Endothelial cell of umbilical vein (primary cell): ENCODE measurements around the gene DDX49. TPM values are rescaled to one million over a fixed set of nuclear protein-coding genes. Genes with fewer than 3 reads are reported as not detected.

Source experiments
- BruUV-seq: library from RNA; stranded (reverse); fragments of 400-500 nt; replicated peaks from 2 replicates; lab custom pipeline; 2021; lab: Mats Ljungman, UMichigan
- CTCF ChIA-PET: fragments of 300-600, 350-600 bp; sonication (Branson Sonifier 250); formaldehyde crosslinking; loops from one replicate; lab custom pipeline; 2021; ENCODE audit warnings: antibody characterized with exemption, inconsistent platforms; lab: Charles Lee
- POLR2A ChIA-PET: fragments of 300-600, 350-600 bp; sonication (Branson Sonifier 250); formaldehyde crosslinking; loops from one replicate; lab custom pipeline; 2021; ENCODE audit warnings: antibody characterized with exemption, inconsistent platforms; lab: Charles Lee
- DNase-seq: peaks from one replicate; pipeline ENCODE4 v3.0.0-alpha.2; 2011; ENCODE audit warnings: low read depth, low spot score
- FAIRE-seq: peaks from 2 replicates; lab custom pipeline; 2011; peaks lifted over from hg19 to GRCh38; lab: Jason Lieb, UNC
- H2AFZ ChIP-seq: 2 replicates; pipeline ENCODE4 v1.6.0; 2012; ENCODE audit warnings: low read depth, low read length, control low read depth, inconsistent platforms
- H3K27ac ChIP-seq: 2 replicates; pipeline ENCODE4 v1.5.1; 2011; ENCODE audit warnings: low read depth, mild to moderate bottlenecking, control low read depth, low read length, moderate library complexity; ENCODE audit not compliant: insufficient read depth
- H3K27me3 ChIP-seq, 2 experiments: 2 replicates each; pipeline versions ENCODE4 v1.6.0 to v1.6.1; 2011; ENCODE audit warnings: low read length in 2 of 2, mixed read lengths in 1 of 2; ENCODE audit not compliant: control insufficient read depth in 2 of 2, insufficient read depth in 2 of 2
- H3K36me3 ChIP-seq, 2 experiments: 2 replicates in 1 of 2; 3 replicates in 1 of 2; pipeline ENCODE4 v1.5.1; 2011; ENCODE audit warnings: low read length in 2 of 2, mild to moderate bottlenecking in 1 of 2, moderate library complexity in 1 of 2; ENCODE audit not compliant: control insufficient read depth in 2 of 2, insufficient read depth in 2 of 2; ENCODE audit errors: extremely low read depth in 1 of 2
- H3K4me1 ChIP-seq: 3 replicates; pipeline ENCODE4 v1.5.1; 2011; ENCODE audit warnings: mild to moderate bottlenecking, low read length; ENCODE audit not compliant: control insufficient read depth, insufficient read depth; ENCODE audit errors: extremely low read depth
- H3K4me2 ChIP-seq: 2 replicates; pipeline ENCODE4 v1.6.1; 2011; ENCODE audit warnings: low read length, control low read depth, mixed read lengths; ENCODE audit not compliant: insufficient read depth
- H3K4me3 ChIP-seq, 3 experiments: fragments of 200-600 bp in 1 of 3; sonication (generic), shearing (Covaris generic) in 1 of 3; replicated peaks in 1 of 3; 2 replicates each; pipeline ENCODE4 v1.5.1; 2011 to 2016; ENCODE audit warnings: control low read depth in 3 of 3, low read length in 3 of 3, mild to moderate bottlenecking in 2 of 3, inconsistent platforms in 1 of 3, low read depth in 1 of 3, moderate library complexity in 1 of 3; ENCODE audit not compliant: insufficient read depth in 1 of 3
- H3K79me2 ChIP-seq: 2 replicates; pipeline ENCODE4 v1.6.0; 2012; ENCODE audit warnings: low read length, inconsistent platforms; ENCODE audit not compliant: control insufficient read depth, insufficient read depth
- H3K9ac ChIP-seq: replicated peaks from 2 replicates; pipeline ENCODE3; 2011; ENCODE audit warnings: low read length, control low read depth; ENCODE audit not compliant: insufficient read depth; ENCODE audit errors: extremely low read depth
- H3K9me1 ChIP-seq: replicated peaks from 3 replicates; pipeline ENCODE4 v1.6.0; 2011; ENCODE audit warnings: mild to moderate bottlenecking, low read length; ENCODE audit not compliant: control insufficient read depth, insufficient read depth; ENCODE audit errors: extremely low read depth
- H3K9me3 ChIP-seq: replicated peaks from 2 replicates; pipeline ENCODE4 v1.5.1; 2012; ENCODE audit warnings: low read length, inconsistent platforms; ENCODE audit not compliant: control insufficient read depth, insufficient read depth
- H4K20me1 ChIP-seq: replicated peaks from 2 replicates; pipeline ENCODE3; 2011; ENCODE audit warnings: mild to moderate bottlenecking, low read length; ENCODE audit not compliant: control insufficient read depth, insufficient read depth; ENCODE audit errors: extremely low read depth
- CTCF ChIP-seq, 2 donors: IDR thresholded peaks; 1 replicate in 1 of 2; 2 replicates in 1 of 2; pipeline ENCODE4 v1.5.1; 2011; ENCODE audit warnings: low read length in 2 of 2, mild to moderate bottlenecking in 2 of 2, moderate library complexity in 2 of 2, control low read depth in 1 of 2, inconsistent platforms in 1 of 2, low read depth in 1 of 2; ENCODE audit not compliant: insufficient read depth in 1 of 2; ENCODE audit errors: extremely low read depth in 1 of 2
- EZH2 ChIP-seq: IDR thresholded peaks from 2 replicates; pipeline ENCODE4 v1.6.1; 2012; ENCODE audit warnings: borderline replicate concordance, low read depth, mild to moderate bottlenecking, moderate library complexity, low read length, inconsistent platforms; ENCODE audit not compliant: severe bottlenecking
- FOS ChIP-seq: IDR thresholded peaks from 2 replicates; pipeline ENCODE4 v1.6.1; 2011; ENCODE audit warnings: mild to moderate bottlenecking, low read length, moderate library complexity, borderline replicate concordance; ENCODE audit not compliant: insufficient read depth
- GATA2 ChIP-seq: IDR thresholded peaks from 2 replicates; pipeline ENCODE4 v1.7.0; 2011; ENCODE audit warnings: low read depth, mild to moderate bottlenecking, moderate library complexity, mixed read lengths, low read length; ENCODE audit not compliant: insufficient read length, insufficient read depth
- JUN ChIP-seq: IDR thresholded peaks from 2 replicates; pipeline ENCODE4 v1.6.1; 2011; ENCODE audit warnings: borderline replicate concordance, low read depth; ENCODE audit not compliant: insufficient read length, insufficient read depth
- MYC ChIP-seq: IDR thresholded peaks from one replicate; pipeline ENCODE4 v1.6.1; 2011; ENCODE audit warnings: mild to moderate bottlenecking, low read depth, low read length
- POLR2A ChIP-seq: IDR thresholded peaks from 2 replicates; pipeline ENCODE4 v1.6.1; 2012; ENCODE audit warnings: low read depth, mild to moderate bottlenecking, control low read depth, low read length
- POLR2AphosphoS5 ChIP-seq: IDR thresholded peaks from 2 replicates; pipeline ENCODE4 v1.6.1; 2012; ENCODE audit warnings: low read depth, mild to moderate bottlenecking, control low read depth, low read length, moderate library complexity; ENCODE audit not compliant: insufficient read depth
- dilution Hi-C: fragments of 300-500 bp; cut with MboI; formaldehyde crosslinking; loops from one replicate; pipeline ENCODE4 v1.15.0; 2019; ENCODE audit warnings: low sequenced_read_pairs; ENCODE audit not compliant: extremely low pct_ligation_motif_present
- intact Hi-C: fragments of 100-400 bp; cut with micrococcal nuclease; formaldehyde crosslinking; loops from one replicate; pipeline ENCODE4 v1.10.0; 2022
- polyA plus RNA-seq, 4 experiments: library from polyadenylated mRNA; depleted of rRNA in 3 of 4; stranded (reverse) in 3 of 4; unstranded in 1 of 4; fragments of >200 nt; gene quantifications; 2 replicates each; pipeline versions ENCODE4 v1.2.1 to v1.2.3, GENCODE V29; 2011 to 2012; ENCODE audit warnings: missing spikeins in 1 of 4
- total RNA-seq: library from RNA; stranded (reverse); gene quantifications from 2 replicates; pipeline ENCODE4 v1.2.3, GENCODE V29; 2021
- TF ChIP-seq, protein P1 (sequence below): IDR thresholded peaks from 2 replicates; pipeline ENCODE4 v1.6.1; 2011; ENCODE audit not compliant: insufficient read depth, insufficient read length

The DDX49 gene
- total and polyA plus RNA-seq, 2 donors (not counting 3 experiments of a cell fraction or from before 2014, with no cell fraction given) = 51.9 to 60.1 TPM

- Histone ChIP-seq H3K79me2 (peaks cover 22% of the 10 kb centered on the region), H3K27me3 (no peaks in the 10 kb centered on the region), H3K4me3 (no peak overlapping the region), H3K9ac (no peak overlapping the region), H3K4me1 (no peaks in the 10 kb centered on the region), H3K9me3 (no peaks in the 10 kb centered on the region), H4K20me1 (peaks cover 2% of the 10 kb centered on the region), H3K4me2 (no peak overlapping the region), H3K9me1 (no peaks in the 10 kb centered on the region), H2AFZ (no peak overlapping the region), H3K36me3 (peaks cover 10 to 41% of the 10 kb centered on the region in 2 experiments), H3K27ac (no peak overlapping the region)
- no peak for DNase-seq
- no peak for TF ChIP-seq GATA2
- no peak for TF ChIP-seq POLR2AphosphoS5
- TF ChIP-seq FOS = no peak
- no peak for TF ChIP-seq JUN
- no peak for TF ChIP-seq POLR2A
- no peak for TF ChIP-seq MYC
- TF ChIP-seq, protein P1, sequence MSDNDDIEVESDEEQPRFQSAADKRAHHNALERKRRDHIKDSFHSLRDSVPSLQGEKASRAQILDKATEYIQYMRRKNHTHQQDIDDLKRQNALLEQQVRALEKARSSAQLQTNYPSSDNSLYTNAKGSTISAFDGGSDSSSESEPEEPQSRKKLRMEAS = no peak
- no peak for TF ChIP-seq EZH2
- no peak for TF ChIP-seq CTCF (IDR thresholded peaks at IDR 0.05; ENCODE audit: extremely low read depth in 1 of 2, insufficient read depth in 1 of 2, low read depth in 1 of 2, low read length in 2 of 2)
- no peak for FAIRE-seq
- dilution Hi-C loops = no loop called here
- BruUV-seq = no TSS peak
- POLR2A ChIA-PET = no interaction called here
- intact Hi-C loops = loop anchor here (10.0 kb wide), 2 partner anchors 46 to 456 kb away; no protein-coding TSS in a partner anchor
- CTCF ChIA-PET = no interaction called here
These were observed 8.6 kb upstream of the DDX49 start for GRCh38 chr19:18910801-18911436.
